HG03342 (cell line): Measurements from ENCODE around the gene CHGA.

Source experiments
- ATAC-seq: cut with Tn5 transposase; IDR thresholded peaks from one replicate; pipeline ENCODE4 v1.9.1; 2021; ENCODE audit warnings: mild to moderate bottlenecking, moderate library complexity; ENCODE audit not compliant: unreplicated experiment

The CHGA gene

GRCh38 chr14:92922883-92923743, at the start of gene CHGA:
Gene CHGA, plus strand, starts transcription at chr14:92923150. Its CDS starts 210 bp downstream, at chr14:92923360.
- ATAC-seq: no peak

GRCh38 chr14:92874962-92875661, 47.8 kb upstream of the CHGA start:
- no peak for ATAC-seq

- ATAC-seq: no peak
These were observed 45.1 kb upstream of the CHGA start for GRCh38 chr14:92877757-92878431.

GRCh38 chr14:92880351-92880750, 42.6 kb upstream of the CHGA start:
- ATAC-seq: no peak

- ATAC-seq: no peak
These were observed 42.1 kb upstream of the CHGA start for GRCh38 chr14:92880851-92881250.

GRCh38 chr14:92883066-92883465, 39.9 kb upstream of the CHGA start:
- ATAC-seq: no peak

GRCh38 chr14:92884410-92884809, 38.5 kb upstream of the CHGA start:
- no peak for ATAC-seq

- ATAC-seq: no peak
These were observed 37.5 kb upstream of the CHGA start for GRCh38 chr14:92885279-92886061.

GRCh38 chr14:92886337-92886736, 36.6 kb upstream of the CHGA start:
- no peak for ATAC-seq

GRCh38 chr14:92887157-92887556, 35.8 kb upstream of the CHGA start:
- ATAC-seq: no peak

GRCh38 chr14:92888896-92889295, 34.1 kb upstream of the CHGA start:
- no peak for ATAC-seq

- ATAC-seq: no peak
These were observed 31.9 kb upstream of the CHGA start for GRCh38 chr14:92890830-92891588.

- ATAC-seq: no peak
These were observed 30.4 kb upstream of the CHGA start for GRCh38 chr14:92892589-92892988.

GRCh38 chr14:92895352-92895878, 27.5 kb upstream of the CHGA start:
- ATAC-seq: no peak

- no peak for ATAC-seq
These were observed 24.9 kb upstream of the CHGA start for GRCh38 chr14:92897922-92898565.

- no peak for ATAC-seq
These were observed 24.3 kb upstream of the CHGA start for GRCh38 chr14:92898566-92899131.

- ATAC-seq: no peak
These were observed 22.3 kb upstream of the CHGA start for GRCh38 chr14:92900660-92901059.

- ATAC-seq: no peak
These were observed 20.8 kb upstream of the CHGA start for GRCh38 chr14:92902191-92902590.

- no peak for ATAC-seq
These were observed 20.2 kb upstream of the CHGA start for GRCh38 chr14:92902726-92903125.
